Naive thymus-derived CD4-positive, alpha-beta T cell (primary cell): ENCODE measurements around the gene LINGO1. TPM values are rescaled to one million over a fixed set of nuclear protein-coding genes. Genes with fewer than 3 reads are reported as not detected.

Experiments
- ATAC-seq: fragments of 150-1000 bp; cut with Tn5 transposase; 2 replicates; pipeline ENCODE4 v1.10.0; 2021; ENCODE audit warnings: mild to moderate bottlenecking, moderate library complexity
- CTCF ChIA-PET: fragments of 350-600 bp; sonication (Branson Sonifier 250); formaldehyde crosslinking; loops from one replicate; lab custom pipeline; 2021; ENCODE audit warnings: antibody characterized with exemption; lab: Charles Lee
- POLR2A ChIA-PET: fragments of 350-600 bp; sonication (Branson Sonifier 250); formaldehyde crosslinking; loops from one replicate; lab custom pipeline; 2021; ENCODE audit warnings: antibody characterized with exemption, inconsistent platforms; lab: Charles Lee
- DNase-seq, 9 donors: peaks; one replicate each; pipeline versions ENCODE4 v3.0.0 to v3.0.0-alpha.2; 2020 to 2022; ENCODE audit warnings: mixed read lengths in 1 of 9
- H3K27ac ChIP-seq: one replicate; pipeline ENCODE4 v1.7.0; 2013; ENCODE audit warnings: mild to moderate bottlenecking, low read depth, low read length, moderate library complexity
- H3K27me3 ChIP-seq, 2 donors: one replicate each; pipeline ENCODE4 v1.7.0; 2013; ENCODE audit warnings: low read length in 2 of 2, mild to moderate bottlenecking in 2 of 2, moderate library complexity in 2 of 2; ENCODE audit not compliant: control insufficient read depth in 2 of 2, insufficient read depth in 2 of 2
- H3K36me3 ChIP-seq, 3 experiments: 1 replicate in 2 of 3; 2 replicates in 1 of 3; pipeline ENCODE4 v1.7.0; 2013; ENCODE audit warnings: low read length in 3 of 3, mild to moderate bottlenecking in 3 of 3, moderate library complexity in 1 of 3; ENCODE audit not compliant: insufficient read depth in 3 of 3, control insufficient read depth in 2 of 3
- H3K4me1 ChIP-seq, 2 donors: one replicate each; pipeline ENCODE4 v1.7.0; 2013; ENCODE audit warnings: low read length in 2 of 2, mild to moderate bottlenecking in 2 of 2, moderate library complexity in 1 of 2; ENCODE audit not compliant: control insufficient read depth in 2 of 2, insufficient read depth in 2 of 2
- H3K4me3 ChIP-seq: 2 replicates; pipeline ENCODE4 v1.7.0; 2013; ENCODE audit warnings: mild to moderate bottlenecking, low read length
- H3K9me3 ChIP-seq, 3 experiments: 1 replicate in 2 of 3; 2 replicates in 1 of 3; pipeline ENCODE4 v1.7.0; 2013; ENCODE audit warnings: low read length in 3 of 3; ENCODE audit not compliant: control insufficient read depth in 2 of 3
- H3K27ac Mint-ChIP-seq, 9 donors: one replicate each; pipeline ENCODE4 v1.8.0; 2020 to 2022; ENCODE audit warnings: mixed read lengths in 9 of 9, mild to moderate bottlenecking in 8 of 9, moderate library complexity in 5 of 9, inconsistent platforms in 2 of 9
- H3K27me3 Mint-ChIP-seq, 5 donors: one replicate each; pipeline ENCODE4 v1.8.0; 2021 to 2022; ENCODE audit warnings: mixed read lengths in 5 of 5, mild to moderate bottlenecking in 1 of 5
- H3K36me3 Mint-ChIP-seq, 5 donors: one replicate each; pipeline ENCODE4 v1.8.0; 2020 to 2022; ENCODE audit warnings: mixed read lengths in 5 of 5, mild to moderate bottlenecking in 3 of 5, inconsistent platforms in 1 of 5
- H3K4me1 Mint-ChIP-seq, 7 donors: one replicate each; pipeline ENCODE4 v1.8.0; 2020 to 2022; ENCODE audit warnings: mixed read lengths in 7 of 7, mild to moderate bottlenecking in 3 of 7, inconsistent platforms in 1 of 7
- H3K4me3 Mint-ChIP-seq, 10 donors: one replicate each; pipeline ENCODE4 v1.8.0; 2020 to 2022; ENCODE audit warnings: mild to moderate bottlenecking in 10 of 10, mixed read lengths in 10 of 10, moderate library complexity in 6 of 10, inconsistent platforms in 2 of 10
- H3K9me3 Mint-ChIP-seq, 11 donors: one replicate each; pipeline ENCODE4 v1.8.0; 2020 to 2022; ENCODE audit warnings: mixed read lengths in 11 of 11, mild to moderate bottlenecking in 4 of 11, inconsistent platforms in 1 of 11, moderate library complexity in 1 of 11
- intact Hi-C, 2 donors: fragments of 100-400 bp; cut with micrococcal nuclease; formaldehyde crosslinking; loops; one replicate each; pipeline ENCODE4 v1.15.1; 2023
- polyA plus RNA-seq, 2 donors: library from polyadenylated mRNA; unstranded; fragments of 300-500 nt; fragmentation: Illumina TruSeq; gene quantifications; one replicate each; pipeline ENCODE4 v1.2.3, GENCODE V29; 2021
- total RNA-seq, 6 experiments: library from RNA in 5 of 6; stranded (reverse) in 5 of 6; gene quantifications; 1 replicate in 5 of 6; 2 replicates in 1 of 6; pipeline ENCODE4 v1.2.3 and lab custom pipeline; 2021 to 2026

LINGO1 gene
- total and polyA plus RNA-seq, 7 experiments from 2014 or later: not detected

DNA sequence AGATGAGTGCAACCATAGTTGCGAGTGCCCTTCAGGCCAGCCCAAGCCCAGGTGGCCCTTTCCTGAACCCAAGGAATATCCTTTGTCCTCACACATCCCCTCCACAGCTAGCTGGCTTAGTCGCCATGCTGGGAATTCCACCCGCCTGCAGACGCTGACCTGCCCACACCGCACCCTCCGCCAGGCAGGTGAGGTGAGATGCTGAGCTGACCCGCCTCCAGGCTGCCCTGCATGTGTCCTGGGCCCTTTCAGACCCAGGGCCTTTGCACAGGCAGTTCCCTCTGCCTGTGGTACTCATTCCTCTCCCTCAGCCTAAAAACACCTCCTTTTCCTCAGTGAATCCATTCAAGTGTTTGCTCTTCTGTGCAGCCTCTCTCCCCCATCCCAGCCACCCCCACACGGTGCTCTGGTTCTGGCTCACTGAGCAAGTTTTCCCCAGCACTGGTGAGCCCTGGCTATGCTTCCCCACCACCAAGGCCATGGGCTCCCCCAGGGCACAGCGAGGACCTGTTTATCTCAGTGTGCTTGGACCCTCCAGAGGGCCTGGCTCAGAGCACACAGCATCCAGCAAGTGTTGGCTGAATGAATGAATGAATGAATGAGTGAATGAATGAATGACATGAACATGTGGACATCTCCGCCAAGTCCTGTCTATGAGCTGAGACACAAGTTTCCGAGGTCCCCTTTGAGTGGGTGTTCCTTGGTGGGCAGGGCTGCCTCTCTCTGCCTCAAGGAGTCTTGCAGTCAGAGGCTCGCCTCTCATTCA is 33.0 kb upstream of the LINGO1 start:
- no peaks in the 10 kb centered on the region for H3K27me3 ChIP-seq
- H3K36me3 Mint-ChIP-seq: no peaks in the 10 kb centered on the region
- H3K27me3 Mint-ChIP-seq: peaks cover 7 to 27% (median 18%) of the 10 kb centered on the region in 5 donors
- no peaks in the 10 kb centered on the region for H3K9me3 Mint-ChIP-seq
- no peak overlapping the region for H3K4me3 ChIP-seq
- no peak overlapping the region for H3K27ac ChIP-seq
- H3K4me1 ChIP-seq: no peaks in the 10 kb centered on the region
- no peaks in the 10 kb centered on the region for H3K4me1 Mint-ChIP-seq
- POLR2A ChIA-PET: no interaction called here
- CTCF ChIA-PET: interaction anchor here (0.8 kb wide), 1 partner anchor 916 kb away, joined by 3 read pairs; no protein-coding TSS in a partner anchor
- no peaks in the 10 kb centered on the region for H3K9me3 ChIP-seq
- intact Hi-C loops: no loop called here
- ATAC-seq (no peak), DNase-seq (no peak)
- no peak overlapping the region for H3K27ac Mint-ChIP-seq
- no peak overlapping the region for H3K4me3 Mint-ChIP-seq
- no peaks in the 10 kb centered on the region for H3K36me3 ChIP-seq

DNA sequence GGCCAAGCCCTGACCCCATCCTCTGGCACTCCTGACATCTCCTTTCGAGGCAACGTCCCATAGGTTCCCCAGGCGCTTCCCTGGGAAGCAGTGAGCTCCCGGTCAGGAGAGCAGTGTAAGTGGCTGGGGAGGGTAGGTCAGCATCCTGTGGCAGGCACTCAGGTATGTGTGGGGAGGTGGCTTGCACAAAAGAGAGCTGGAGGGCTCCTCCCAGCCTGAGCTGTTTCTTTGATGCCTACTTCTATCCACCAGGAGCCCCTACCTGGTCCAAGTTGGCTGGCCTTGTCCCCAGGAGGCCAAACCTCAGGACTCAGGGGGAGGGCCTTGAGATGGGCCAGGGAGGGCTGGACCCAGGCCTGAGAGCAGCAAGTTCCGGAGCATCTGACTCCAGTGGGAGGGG is 31.7 kb upstream of the LINGO1 start:
- intact Hi-C loops: no loop called here
- ChIA-PET CTCF (no interaction called here), POLR2A (no interaction called here)
- Mint-ChIP-seq H3K4me1 (no peaks in the 10 kb centered on the region), H3K27ac (no peak overlapping the region), H3K36me3 (no peaks in the 10 kb centered on the region), H3K27me3 (peaks cover 4 to 22% (median 18%) of the 10 kb centered on the region in 5 donors), H3K4me3 (no peak overlapping the region), H3K9me3 (no peaks in the 10 kb centered on the region)
- H3K9me3 ChIP-seq: no peaks in the 10 kb centered on the region
- no peaks in the 10 kb centered on the region for H3K36me3 ChIP-seq
- no peaks in the 10 kb centered on the region for H3K4me1 ChIP-seq
- DNase-seq (no peak), ATAC-seq (no peak)
- no peaks in the 10 kb centered on the region for H3K27me3 ChIP-seq
- no peak overlapping the region for H3K4me3 ChIP-seq
- no peak overlapping the region for H3K27ac ChIP-seq

DNA sequence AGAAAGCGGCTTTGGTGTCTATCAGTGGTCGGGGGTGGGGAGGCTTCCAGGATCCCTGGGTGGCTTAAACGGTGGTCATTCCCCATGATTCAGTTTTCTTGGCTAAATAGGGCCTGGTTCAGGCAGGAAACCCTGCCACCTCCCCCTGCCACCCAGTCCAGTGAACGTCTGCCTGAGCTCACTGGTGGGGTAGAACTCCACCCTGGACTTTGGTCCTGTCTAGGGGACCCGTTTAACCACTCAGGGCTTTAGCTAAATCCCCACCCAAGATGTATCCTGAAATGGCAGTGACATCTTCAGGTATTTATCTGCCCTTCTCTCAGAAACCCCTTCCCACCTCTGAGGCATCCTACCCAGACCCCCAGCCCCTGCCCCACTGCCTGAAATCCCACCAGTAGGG is 30.5 kb upstream of the LINGO1 start:
- Mint-ChIP-seq H3K4me1 (no peaks in the 10 kb centered on the region), H3K27ac (no peak overlapping the region), H3K36me3 (no peaks in the 10 kb centered on the region), H3K4me3 (no peak overlapping the region), H3K27me3 (peaks cover 7 to 29% (median 22%) of the 10 kb centered on the region in 5 donors), H3K9me3 (no peaks in the 10 kb centered on the region)
- H3K4me1 ChIP-seq: no peaks in the 10 kb centered on the region
- H3K36me3 ChIP-seq: no peaks in the 10 kb centered on the region
- intact Hi-C loops: no loop called here
- H3K4me3 ChIP-seq: no peak overlapping the region
- ATAC-seq (no peak), DNase-seq (no peak)
- POLR2A ChIA-PET: no interaction called here
- no peak overlapping the region for H3K27ac ChIP-seq
- CTCF ChIA-PET: no interaction called here
- no peaks in the 10 kb centered on the region for H3K27me3 ChIP-seq
- no peaks in the 10 kb centered on the region for H3K9me3 ChIP-seq

DNA sequence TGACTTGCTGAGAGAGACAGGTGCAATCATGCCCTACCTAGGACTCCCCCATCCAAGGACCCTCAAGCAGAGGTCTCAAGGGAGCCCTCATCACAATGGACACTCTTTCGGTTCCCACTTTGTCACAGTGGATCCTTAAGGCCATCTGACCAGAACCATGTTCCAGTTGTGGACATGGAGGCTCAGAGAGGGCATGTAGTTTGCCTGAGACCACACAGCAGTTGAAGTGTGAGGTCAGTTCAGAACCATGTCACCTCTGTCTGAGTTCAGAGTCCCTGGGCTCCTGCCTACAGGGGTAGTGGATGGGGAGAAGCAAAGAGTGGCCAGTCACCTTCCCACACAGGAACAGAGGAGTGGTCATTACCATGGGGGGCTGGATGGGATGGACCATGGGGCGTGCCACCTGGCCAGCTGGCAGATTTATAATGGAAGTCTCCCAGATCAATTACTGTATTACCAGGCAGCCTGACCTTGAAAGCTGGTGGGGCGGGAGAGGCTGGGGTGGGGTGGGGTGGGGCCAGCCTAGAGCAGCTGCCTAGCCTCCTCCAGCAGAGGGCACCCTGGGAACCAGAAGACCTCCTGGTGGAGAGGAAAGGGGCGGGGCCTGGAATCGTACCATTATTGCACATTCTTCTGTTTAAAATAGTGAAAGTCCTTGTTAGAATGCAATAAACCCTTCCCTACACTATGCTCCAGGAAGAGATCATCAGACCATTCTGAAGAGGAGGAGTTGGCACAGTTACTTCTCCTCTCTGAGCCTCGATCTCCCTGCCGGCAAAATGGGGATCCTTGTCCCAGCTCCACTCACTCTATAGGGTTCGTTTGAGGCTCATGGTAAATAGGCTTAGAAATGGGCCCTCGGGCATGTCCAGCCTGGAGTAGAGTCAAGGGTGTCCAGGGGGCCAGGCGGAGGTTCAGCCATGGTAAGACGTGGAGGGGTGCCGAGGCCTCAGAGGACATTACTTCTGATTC is 26.9 kb upstream of the LINGO1 start:
- POLR2A ChIA-PET: no interaction called here
- Histone ChIP-seq H3K36me3 (no peaks in the 10 kb centered on the region), H3K27me3 (no peaks in the 10 kb centered on the region), H3K27ac (no peak overlapping the region), H3K9me3 (no peaks in the 10 kb centered on the region), H3K4me1 (no peaks in the 10 kb centered on the region), H3K4me3 (no peak overlapping the region)
- H3K27me3 Mint-ChIP-seq: peaks cover 13 to 31% (median 19%) of the 10 kb centered on the region in 5 donors
- H3K27ac Mint-ChIP-seq: no peak overlapping the region
- no peaks in the 10 kb centered on the region for H3K4me1 Mint-ChIP-seq
- no peak overlapping the region for H3K4me3 Mint-ChIP-seq
- no peak for DNase-seq
- no peaks in the 10 kb centered on the region for H3K36me3 Mint-ChIP-seq
- intact Hi-C loops: no loop called here
- no peak for ATAC-seq
- CTCF ChIA-PET: interaction anchor here (0.5 kb wide), 1 partner anchor 861 kb away, joined by 3 read pairs; no protein-coding TSS in a partner anchor
- peaks cover 0 to 2% (median 0%) of the 10 kb centered on the region in 11 donors for H3K9me3 Mint-ChIP-seq

DNA sequence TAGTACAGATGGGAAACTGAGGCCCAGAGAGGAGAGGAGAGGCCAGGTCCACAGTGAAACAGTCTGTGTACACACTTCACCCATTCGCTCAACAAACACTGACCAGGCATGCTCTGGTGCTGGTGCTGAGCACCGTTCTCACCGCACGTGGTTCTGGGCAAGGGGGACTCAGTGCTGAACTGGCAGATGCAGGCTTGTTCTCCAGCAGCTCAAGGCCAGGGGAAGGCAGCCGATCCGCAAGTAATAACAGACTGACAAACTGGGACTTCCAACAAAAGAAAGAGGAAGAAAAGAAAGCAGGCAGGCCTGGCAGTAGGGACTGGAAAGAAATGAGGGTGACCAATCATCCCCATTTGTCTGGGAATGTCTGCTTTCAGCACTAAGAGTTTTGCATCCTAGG is 25.6 kb upstream of the LINGO1 start:
- no peaks in the 10 kb centered on the region for H3K36me3 Mint-ChIP-seq
- Histone ChIP-seq H3K36me3 (no peaks in the 10 kb centered on the region), H3K4me1 (no peaks in the 10 kb centered on the region), H3K27me3 (no peaks in the 10 kb centered on the region), H3K9me3 (peaks cover 0 to 3% (median 0%) of the 10 kb centered on the region in 3 experiments), H3K27ac (no peak overlapping the region), H3K4me3 (no peak overlapping the region)
- POLR2A ChIA-PET: no interaction called here
- no peak for DNase-seq
- ATAC-seq: no peak
- peaks cover 14 to 36% (median 23%) of the 10 kb centered on the region in 5 donors for H3K27me3 Mint-ChIP-seq
- peaks cover 0 to 5% (median 0%) of the 10 kb centered on the region in 11 donors for H3K9me3 Mint-ChIP-seq
- H3K27ac Mint-ChIP-seq: no peak overlapping the region
- H3K4me3 Mint-ChIP-seq: peak overlapping the region in 1 of 10 donors; percentile 41
- intact Hi-C loops: no loop called here
- CTCF ChIA-PET: no interaction called here
- H3K4me1 Mint-ChIP-seq: no peaks in the 10 kb centered on the region

DNA sequence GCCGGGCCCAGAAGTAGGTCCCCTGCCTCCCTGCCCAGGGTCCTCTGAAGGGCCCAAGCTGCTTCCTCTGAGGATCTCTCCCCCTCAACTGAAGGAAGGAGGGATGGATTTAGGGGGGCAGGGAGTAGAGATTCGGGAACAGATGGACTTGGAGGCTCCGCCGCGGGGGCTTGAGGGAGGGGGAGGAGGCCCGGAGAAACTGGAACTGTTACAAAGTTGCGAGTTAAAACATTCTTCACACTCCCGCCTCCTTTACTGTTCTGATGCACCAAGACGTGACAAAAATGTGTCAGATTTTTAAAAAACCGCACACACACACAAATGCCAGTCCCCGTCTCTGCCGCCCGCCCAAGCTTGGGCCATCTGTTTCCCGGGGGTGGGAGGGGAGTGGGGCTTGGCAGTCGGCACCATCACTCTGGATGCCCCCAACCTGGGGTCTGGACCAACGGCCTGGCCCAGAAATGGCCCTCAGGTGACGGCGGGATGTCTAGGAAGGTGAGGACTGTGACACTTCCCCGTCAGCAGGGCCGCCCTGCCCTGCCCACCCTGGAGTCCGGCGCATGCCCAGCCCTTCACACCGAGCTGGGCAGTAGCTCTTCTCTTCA is 25.0 kb upstream of the LINGO1 start:
- no peak overlapping the region for H3K27ac ChIP-seq
- intact Hi-C loops: no loop called here
- Mint-ChIP-seq H3K9me3 (peaks cover 0 to 5% (median 2%) of the 10 kb centered on the region in 11 donors), H3K27me3 (peaks cover 14 to 37% (median 25%) of the 10 kb centered on the region in 5 donors), H3K4me3 (no peak overlapping the region), H3K4me1 (no peaks in the 10 kb centered on the region), H3K36me3 (no peaks in the 10 kb centered on the region), H3K27ac (no peak overlapping the region)
- H3K36me3 ChIP-seq: no peaks in the 10 kb centered on the region
- POLR2A ChIA-PET: no interaction called here
- no peaks in the 10 kb centered on the region for H3K4me1 ChIP-seq
- no peak for ATAC-seq
- H3K9me3 ChIP-seq: peaks cover 0 to 3% (median 0%) of the 10 kb centered on the region in 3 experiments
- DNase-seq: no peak
- no peak overlapping the region for H3K4me3 ChIP-seq
- CTCF ChIA-PET: no interaction called here
- no peaks in the 10 kb centered on the region for H3K27me3 ChIP-seq
